GM19452 (cell line): ENCODE results near the gene AP2S1.
A peak's percentile ranks its signal among the peaks of the same experiment; 100 is the strongest.
"Not testable (repeated sequence)": the region's sequence is repeated elsewhere in the genome, so short reads cannot be mapped to it uniquely, and the experiment has no call there.

Experiments used
- ATAC-seq: cut with Tn5 transposase; IDR thresholded peaks from one replicate; pipeline ENCODE4 v1.9.1; 2021; ENCODE audit not compliant: unreplicated experiment

Gene AP2S1

GRCh38 chr19:46809534-46810272, 40.9 kb downstream of the AP2S1 start:
- ATAC-seq = no peak

- ATAC-seq = no peak
These were observed 44.0 kb downstream of the AP2S1 start for GRCh38 chr19:46806656-46807055.

- ATAC-seq = not testable (repeated sequence)
These were observed 46.2 kb downstream of the AP2S1 start for GRCh38 chr19:46804432-46804831.

GRCh38 chr19:46803555-46803954, 47.1 kb downstream of the AP2S1 start:
- ATAC-seq = no peak

GRCh38 chr19:46802152-46802551, 48.5 kb downstream of the AP2S1 start:
- no peak for ATAC-seq

GRCh38 chr19:46798713-46799112, 51.9 kb downstream of the AP2S1 start:
- ATAC-seq = no peak

GRCh38 chr19:46797881-46798280, 52.8 kb downstream of the AP2S1 start:
- no peak for ATAC-seq

GRCh38 chr19:46791944-46792343, 58.7 kb downstream of the AP2S1 start:
- no peak for ATAC-seq

- no peak for ATAC-seq
These were observed 61.3 kb downstream of the AP2S1 start for GRCh38 chr19:46789371-46789770.

- ATAC-seq = no peak
These were observed 61.7 kb downstream of the AP2S1 start for GRCh38 chr19:46788968-46789338.

GRCh38 chr19:46788262-46788967, 62.2 kb downstream of the AP2S1 start, which contains the start of gene SLC1A5:
TSS of gene SLC1A5 (minus strand) at chr19:46788594. CDS start at chr19:46787965, 629 bp downstream.
- ATAC-seq = peak; percentile 58
